ENCODE results near the gene MAPK13. TPM values are rescaled to one million over a fixed set of nuclear protein-coding genes. Genes with fewer than 3 reads are reported as not detected.

The MAPK13 gene
- total and polyA plus RNA-seq, 2 experiments from 2014 or later: 2.9 to 6.6 TPM

GRCh38 chr6:36111526-36111925 is 18.8 kb upstream of the MAPK13 start:
- TF ChIP-seq EZH2 (IDR thresholded peaks at IDR 0.05; ENCODE audit: insufficient read depth, poor library complexity, severe bottlenecking) (no peak), EZH2phosphoT487 (IDR thresholded peaks at IDR 0.05; ENCODE audit: insufficient read depth, low read depth) (no peak)
- Histone ChIP-seq H3K27ac (no peak overlapping the region), H3K4me2 (ENCODE audit: unreplicated experiment) (no peak overlapping the region), H3K4me1 (ENCODE audit: insufficient read depth) (no peaks in the 10 kb centered on the region), H3K79me2 (ENCODE audit: insufficient read depth) (no peaks in the 10 kb centered on the region), H3K27me3 (replicated peaks; ENCODE audit: insufficient read depth) (no peaks in the 10 kb centered on the region), H2AFZ (no peak overlapping the region), H4K20me1 (ENCODE audit: insufficient read depth) (no peaks in the 10 kb centered on the region), H3K9me2 (ENCODE audit: insufficient read depth) (no peaks in the 10 kb centered on the region), H3K4me3 (no peak overlapping the region), H3K9ac (no peak overlapping the region), H3K36me3 (ENCODE audit: low read depth) (peaks cover 24% of the 10 kb centered on the region), H3F3A (ENCODE audit: insufficient read depth) (0 out of 2 replicates have a peak, but pooled peaks cover under 1% of the 10 kb centered on the region), H3K9me3 (ENCODE audit: low read depth) (no peaks in the 10 kb centered on the region)
- DNase-seq: no peak
- in situ Hi-C loops (cut with MboI): no loop called here
- 95 to 97% methylated on average over 7 of the region's 7 CpGs for WGBS, 2 experiments (ENCODE audit: low coverage in 1 of 2, low lambda C conversion rate in 2 of 2, missing lambda C conversion rate in 2 of 2)

DNA sequence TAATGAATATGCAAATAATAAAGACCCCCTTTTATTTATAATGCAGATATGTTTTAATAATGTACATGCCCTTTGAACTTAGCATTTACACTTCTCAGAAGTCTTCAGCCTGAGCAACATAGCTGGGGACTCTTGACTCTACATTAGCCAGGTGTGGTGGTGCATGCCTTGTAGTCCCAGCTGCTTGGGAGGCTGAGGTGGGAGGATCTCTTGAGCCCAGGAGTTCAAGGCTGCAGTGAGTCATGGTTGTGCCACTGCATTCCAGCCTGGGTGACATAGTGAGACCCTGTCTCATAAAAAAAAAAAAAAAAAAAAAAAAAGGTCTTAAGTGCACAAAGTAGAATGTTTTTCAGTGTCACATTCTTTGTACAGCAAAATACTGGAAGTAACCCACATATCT is 17.3 kb upstream of the MAPK13 start:
- TF ChIP-seq EZH2phosphoT487 (IDR thresholded peaks at IDR 0.05; ENCODE audit: insufficient read depth, low read depth) (no peak), EZH2 (IDR thresholded peaks at IDR 0.05; ENCODE audit: insufficient read depth, poor library complexity, severe bottlenecking) (no peak)
- Histone ChIP-seq H3K27me3 (replicated peaks; ENCODE audit: insufficient read depth) (no peaks in the 10 kb centered on the region), H3K9me3 (ENCODE audit: low read depth) (no peaks in the 10 kb centered on the region), H3K9me2 (ENCODE audit: insufficient read depth) (no peaks in the 10 kb centered on the region), H3K4me1 (ENCODE audit: insufficient read depth) (no peaks in the 10 kb centered on the region), H3K79me2 (ENCODE audit: insufficient read depth) (no peaks in the 10 kb centered on the region), H2AFZ (no peak overlapping the region), H3K4me3 (no peak overlapping the region), H3K36me3 (ENCODE audit: low read depth) (peaks cover 15% of the 10 kb centered on the region), H3K9ac (no peak overlapping the region), H3K27ac (no peak overlapping the region), H4K20me1 (ENCODE audit: insufficient read depth) (no peaks in the 10 kb centered on the region), H3F3A (ENCODE audit: insufficient read depth) (peaks cover 7% of the 10 kb centered on the region; the same call in 1 of the 2 replicates), H3K4me2 (ENCODE audit: unreplicated experiment) (no peak overlapping the region)
- in situ Hi-C loops (cut with MboI): no loop called here
- DNase-seq: no peak

DNA sequence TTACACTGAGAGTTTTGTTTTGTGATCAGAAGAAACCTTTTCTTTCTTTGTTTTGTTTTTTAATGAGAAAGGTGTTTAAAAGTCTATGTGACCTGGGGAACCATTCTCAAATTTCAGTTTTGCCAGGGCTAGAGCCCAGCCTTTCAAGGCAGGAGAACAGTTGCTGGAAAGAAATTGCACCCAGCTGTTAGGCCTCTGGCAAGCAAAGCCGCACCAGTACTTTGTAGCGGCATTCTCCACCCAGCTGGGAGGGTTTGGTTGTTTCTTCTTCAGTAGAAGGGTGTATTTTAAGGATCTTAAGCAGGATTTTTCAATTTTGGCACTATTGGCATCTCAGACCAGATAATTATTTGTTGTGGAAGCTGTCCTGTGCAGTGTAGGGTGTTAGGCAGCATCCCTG is 16.6 kb upstream of the MAPK13 start:
- Histone ChIP-seq H3K27ac (no peak overlapping the region), H3K79me2 (ENCODE audit: insufficient read depth) (no peaks in the 10 kb centered on the region), H3K27me3 (replicated peaks; ENCODE audit: insufficient read depth) (no peaks in the 10 kb centered on the region), H3K4me3 (no peak overlapping the region), H3K4me2 (ENCODE audit: unreplicated experiment) (no peak overlapping the region), H3K36me3 (ENCODE audit: low read depth) (peaks cover 14% of the 10 kb centered on the region), H4K20me1 (ENCODE audit: insufficient read depth) (no peaks in the 10 kb centered on the region), H3K9me3 (ENCODE audit: low read depth) (no peaks in the 10 kb centered on the region), H2AFZ (no peak overlapping the region), H3K9me2 (ENCODE audit: insufficient read depth) (no peaks in the 10 kb centered on the region), H3K9ac (no peak overlapping the region), H3K4me1 (ENCODE audit: insufficient read depth) (no peaks in the 10 kb centered on the region), H3F3A (ENCODE audit: insufficient read depth) (peaks cover 10% of the 10 kb centered on the region; the same call in 1 of the 2 replicates)
- TF ChIP-seq EZH2 (IDR thresholded peaks at IDR 0.05; ENCODE audit: insufficient read depth, poor library complexity, severe bottlenecking) (no peak), EZH2phosphoT487 (IDR thresholded peaks at IDR 0.05; ENCODE audit: insufficient read depth, low read depth) (no peak)
- DNase-seq: no peak
- in situ Hi-C loops (cut with MboI): no loop called here
- 32 to 44% methylated on average over 2 of the region's 2 CpGs for WGBS, 2 experiments (ENCODE audit: low coverage in 1 of 2, low lambda C conversion rate in 2 of 2, missing lambda C conversion rate in 2 of 2)

- Histone ChIP-seq H3K4me2 (ENCODE audit: unreplicated experiment) (no peak overlapping the region), H3K9me3 (ENCODE audit: low read depth) (no peaks in the 10 kb centered on the region), H3K27me3 (replicated peaks; ENCODE audit: insufficient read depth) (no peaks in the 10 kb centered on the region), H2AFZ (no peak overlapping the region), H3F3A (ENCODE audit: insufficient read depth) (peaks cover 10% of the 10 kb centered on the region; the same call in 1 of the 2 replicates), H3K4me3 (no peak overlapping the region), H3K9ac (no peak overlapping the region), H3K79me2 (ENCODE audit: insufficient read depth) (no peaks in the 10 kb centered on the region), H3K36me3 (ENCODE audit: low read depth) (peaks cover 14% of the 10 kb centered on the region), H3K27ac (no peak overlapping the region), H3K9me2 (ENCODE audit: insufficient read depth) (no peaks in the 10 kb centered on the region), H3K4me1 (ENCODE audit: insufficient read depth) (no peaks in the 10 kb centered on the region), H4K20me1 (ENCODE audit: insufficient read depth) (no peaks in the 10 kb centered on the region)
- 76 to 77% methylated on average over 4 of the region's 4 CpGs for WGBS, 2 experiments (ENCODE audit: low coverage in 1 of 2, low lambda C conversion rate in 2 of 2, missing lambda C conversion rate in 2 of 2)
- no peak for TF ChIP-seq EZH2phosphoT487 (IDR thresholded peaks at IDR 0.05; ENCODE audit: insufficient read depth, low read depth)
- TF ChIP-seq EZH2 (IDR thresholded peaks at IDR 0.05; ENCODE audit: insufficient read depth, poor library complexity, severe bottlenecking): no peak
- DNase-seq: no peak
- in situ Hi-C loops (cut with MboI): no loop called here
Observed at GRCh38 chr6:36114798-36115408, 15.4 kb upstream of the MAPK13 start.
